Activated naive CD4-positive, alpha-beta T cell treated with anti-CD3 and anti-CD28 coated beads, Interleukin-2, amount 50 U/mL, for 24 hours (primary cell): ENCODE data around the gene HK1.
A peak's percentile ranks its signal among the peaks of the same experiment; 100 is the strongest.

ENCODE experiments used
- H3K27ac Mint-ChIP-seq: one replicate; pipeline ENCODE4 v1.8.0; 2021; ENCODE audit warnings: mild to moderate bottlenecking, mixed read lengths
- H3K27me3 Mint-ChIP-seq: one replicate; pipeline ENCODE4 v1.8.0; 2021; ENCODE audit warnings: mixed read lengths
- H3K36me3 Mint-ChIP-seq: one replicate; pipeline ENCODE4 v1.8.0; 2021; ENCODE audit warnings: mixed read lengths
- H3K4me1 Mint-ChIP-seq: one replicate; pipeline ENCODE4 v1.8.0; 2021; ENCODE audit warnings: mixed read lengths
- H3K4me3 Mint-ChIP-seq: one replicate; pipeline ENCODE4 v1.8.0; 2021; ENCODE audit warnings: mild to moderate bottlenecking, mixed read lengths
- H3K9me3 Mint-ChIP-seq: one replicate; pipeline ENCODE4 v1.8.0; 2021; ENCODE audit warnings: mixed read lengths

HK1 gene

DNA sequence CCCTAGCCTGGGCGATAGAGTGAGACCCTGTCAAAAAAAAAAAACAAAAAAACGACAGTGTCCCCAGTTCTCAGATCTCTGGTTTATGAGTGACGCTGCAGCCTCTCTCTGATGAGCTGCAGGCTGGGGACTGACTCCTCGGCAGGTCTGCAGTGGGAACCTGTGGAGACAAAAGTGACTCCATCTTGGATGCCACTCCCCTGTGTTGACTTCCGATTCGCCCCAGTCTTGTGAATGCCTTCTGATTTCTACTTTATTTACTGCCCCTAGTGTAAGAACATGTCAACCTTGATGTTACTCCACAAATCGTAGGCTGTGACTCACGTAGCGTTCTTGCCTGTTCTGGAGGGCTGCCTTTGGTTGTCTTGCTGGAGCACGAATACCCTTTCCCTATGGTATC lies 132.2 kb downstream of the HK1 start:
- no peaks in the 10 kb centered on the region for H3K27me3 Mint-ChIP-seq
- H3K4me3 Mint-ChIP-seq: no peak overlapping the region
- H3K27ac Mint-ChIP-seq: no peak overlapping the region
- peaks cover 17% of the 10 kb centered on the region for H3K4me1 Mint-ChIP-seq
- H3K9me3 Mint-ChIP-seq: no peaks in the 10 kb centered on the region
- H3K36me3 Mint-ChIP-seq: no peaks in the 10 kb centered on the region

DNA sequence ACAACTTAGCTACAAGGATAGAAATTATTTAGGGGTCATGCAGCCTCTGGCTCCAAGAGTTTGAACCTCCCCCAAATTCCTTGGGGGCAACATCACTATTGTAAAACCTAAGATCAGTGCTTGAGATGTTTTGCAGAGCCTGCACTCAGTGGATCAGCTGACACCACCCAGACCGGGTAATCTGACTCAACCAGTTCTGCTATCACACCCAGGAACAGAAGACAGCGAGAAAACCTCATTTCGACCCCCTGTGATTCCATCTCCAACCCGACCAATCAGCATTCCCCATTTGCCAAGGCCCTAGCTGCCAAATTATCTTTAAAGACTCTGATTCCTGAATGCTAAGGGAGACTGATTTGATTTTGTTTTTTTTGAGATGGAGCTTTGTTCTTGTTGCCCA lies 133.2 kb downstream of the HK1 start:
- no peaks in the 10 kb centered on the region for H3K9me3 Mint-ChIP-seq
- no peaks in the 10 kb centered on the region for H3K27me3 Mint-ChIP-seq
- H3K4me3 Mint-ChIP-seq: no peak overlapping the region
- H3K36me3 Mint-ChIP-seq: no peaks in the 10 kb centered on the region
- no peak overlapping the region for H3K27ac Mint-ChIP-seq
- peaks cover 17% of the 10 kb centered on the region for H3K4me1 Mint-ChIP-seq

DNA sequence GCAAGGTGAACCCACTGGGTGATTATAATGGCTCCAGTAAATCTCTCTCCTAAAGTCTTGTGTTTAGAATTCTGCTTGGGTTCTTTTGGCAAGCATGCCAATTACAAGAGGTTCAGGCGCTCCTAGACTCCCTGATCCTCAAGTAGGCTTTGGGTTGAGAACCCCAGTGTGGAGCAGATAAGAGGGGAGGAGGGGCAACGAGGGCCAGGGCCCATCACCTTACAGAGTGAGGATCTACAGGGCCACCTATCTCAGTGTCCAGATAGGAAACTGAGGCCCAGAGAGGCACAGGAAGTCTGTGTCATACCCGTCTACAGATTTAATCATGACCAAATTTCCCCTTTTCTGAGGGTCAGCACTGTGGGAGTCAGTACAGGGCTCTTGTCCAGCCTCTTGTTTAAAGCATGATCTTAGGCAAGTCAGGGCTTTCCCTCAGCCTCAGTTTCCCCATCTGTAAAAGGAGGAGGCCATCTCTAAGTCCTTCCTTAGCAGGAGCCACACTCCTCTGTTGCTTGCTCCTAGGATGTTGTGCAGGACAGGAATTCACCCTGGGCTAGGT lies 134.0 kb downstream of the HK1 start:
- no peak overlapping the region for H3K27ac Mint-ChIP-seq
- H3K9me3 Mint-ChIP-seq: no peaks in the 10 kb centered on the region
- peaks cover 17% of the 10 kb centered on the region for H3K4me1 Mint-ChIP-seq
- H3K36me3 Mint-ChIP-seq: no peaks in the 10 kb centered on the region
- no peak overlapping the region for H3K4me3 Mint-ChIP-seq
- no peaks in the 10 kb centered on the region for H3K27me3 Mint-ChIP-seq

DNA sequence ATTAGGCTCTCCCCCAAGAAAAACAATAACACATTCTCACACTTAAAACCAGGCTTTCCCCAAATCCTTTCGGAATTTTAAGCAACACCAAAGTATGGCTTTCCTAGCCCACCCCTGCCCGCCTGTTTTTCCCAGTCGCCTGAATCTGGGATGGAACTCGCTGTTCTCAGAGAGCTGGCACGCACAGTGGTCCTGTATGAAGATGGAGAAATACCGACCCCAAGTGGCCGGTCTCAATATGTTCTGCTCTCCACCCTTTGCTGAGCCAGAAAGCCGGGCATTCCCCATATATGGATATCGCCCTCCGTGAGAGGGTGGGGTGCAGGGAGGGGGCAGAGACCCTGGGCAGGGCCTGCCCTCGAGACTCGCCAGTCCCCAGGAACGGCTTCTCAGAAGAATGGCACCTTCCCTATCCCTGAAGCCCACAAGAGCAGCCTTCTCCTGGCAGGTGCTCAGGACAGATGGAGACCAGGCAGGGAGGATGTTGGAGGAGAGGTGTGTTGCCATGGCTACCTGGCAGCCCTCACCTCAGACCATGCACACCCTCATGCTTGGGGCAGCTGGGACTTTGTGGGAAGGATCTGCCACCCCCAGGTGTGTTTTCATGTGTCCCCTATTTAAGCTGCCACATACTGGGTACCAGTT lies 135.0 kb downstream of the HK1 start:
- no peaks in the 10 kb centered on the region for H3K36me3 Mint-ChIP-seq
- H3K27ac Mint-ChIP-seq: no peak overlapping the region
- no peaks in the 10 kb centered on the region for H3K9me3 Mint-ChIP-seq
- H3K4me3 Mint-ChIP-seq: no peak overlapping the region
- peaks cover 11% of the 10 kb centered on the region for H3K4me1 Mint-ChIP-seq
- H3K27me3 Mint-ChIP-seq: no peaks in the 10 kb centered on the region

DNA sequence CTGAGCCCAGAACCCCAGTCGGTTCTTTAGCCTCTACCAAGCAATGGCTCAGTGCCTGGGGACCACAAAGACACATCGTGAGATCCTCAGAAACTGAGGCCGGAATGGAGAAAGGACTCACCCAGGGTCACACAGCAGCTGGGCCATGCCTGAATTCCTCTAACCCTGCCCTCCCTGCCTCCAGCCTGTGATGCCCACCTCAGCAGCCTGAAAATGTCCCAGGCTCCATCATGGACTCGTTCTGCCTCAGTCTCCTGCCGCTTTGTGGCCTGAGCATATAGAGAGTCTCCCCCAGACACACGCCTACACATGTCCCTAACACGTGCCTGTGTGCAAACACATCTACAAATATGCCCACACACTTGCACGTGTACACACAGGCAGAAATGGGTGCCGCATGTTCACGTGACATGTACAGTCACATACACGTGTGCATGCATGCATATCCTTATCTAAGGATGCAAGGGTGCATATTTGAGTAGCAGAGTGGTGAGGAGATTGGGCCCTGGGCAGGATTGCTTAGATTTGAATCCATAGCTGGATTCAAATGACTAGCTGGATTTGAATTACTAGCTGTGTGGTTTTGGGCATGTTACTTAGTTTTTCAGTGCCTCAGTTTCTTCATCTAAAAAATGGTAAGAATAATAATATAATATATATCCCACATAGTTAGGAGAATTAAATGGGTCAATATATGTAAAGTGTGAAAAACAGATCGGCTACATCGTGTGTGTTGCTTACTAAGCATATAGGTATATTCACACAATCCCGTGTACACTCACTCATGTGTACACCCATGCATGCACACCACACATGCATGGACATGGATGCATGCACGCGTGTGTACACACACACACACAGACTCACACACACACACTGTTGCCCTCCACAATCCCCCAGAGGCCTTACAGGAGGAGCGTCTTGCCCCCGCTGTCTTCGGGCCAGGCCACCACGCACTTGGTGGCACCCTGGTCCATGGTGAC lies 136.0 kb downstream of the HK1 start:
- Mint-ChIP-seq H3K27ac (no peak overlapping the region), H3K36me3 (no peaks in the 10 kb centered on the region), H3K9me3 (no peaks in the 10 kb centered on the region), H3K4me1 (peaks cover 2% of the 10 kb centered on the region), H3K27me3 (no peaks in the 10 kb centered on the region), H3K4me3 (no peak overlapping the region)

DNA sequence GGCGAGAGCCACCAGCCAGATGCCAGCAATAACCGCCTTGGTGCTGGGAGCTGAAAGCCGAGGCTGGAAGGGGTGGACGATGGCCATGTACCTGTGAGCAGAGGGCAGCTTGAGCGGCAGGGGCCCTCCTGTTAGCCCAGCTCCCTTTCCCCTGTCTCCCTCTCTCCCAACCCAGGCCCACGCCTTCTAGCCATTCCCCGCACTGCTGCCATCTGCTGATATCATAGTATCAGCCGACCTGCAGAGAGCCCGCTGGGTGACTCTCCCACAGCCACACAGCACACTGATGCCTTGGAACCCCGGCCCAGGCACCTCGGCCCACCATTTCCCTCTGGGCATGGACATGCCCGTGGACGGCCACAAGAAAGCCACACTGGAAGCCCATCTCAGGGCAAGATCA lies 136.8 kb downstream of the HK1 start:
- Mint-ChIP-seq H3K9me3 (no peaks in the 10 kb centered on the region), H3K27me3 (no peaks in the 10 kb centered on the region), H3K27ac (no peak overlapping the region), H3K36me3 (no peaks in the 10 kb centered on the region), H3K4me3 (no peak overlapping the region), H3K4me1 (no peaks in the 10 kb centered on the region)

DNA sequence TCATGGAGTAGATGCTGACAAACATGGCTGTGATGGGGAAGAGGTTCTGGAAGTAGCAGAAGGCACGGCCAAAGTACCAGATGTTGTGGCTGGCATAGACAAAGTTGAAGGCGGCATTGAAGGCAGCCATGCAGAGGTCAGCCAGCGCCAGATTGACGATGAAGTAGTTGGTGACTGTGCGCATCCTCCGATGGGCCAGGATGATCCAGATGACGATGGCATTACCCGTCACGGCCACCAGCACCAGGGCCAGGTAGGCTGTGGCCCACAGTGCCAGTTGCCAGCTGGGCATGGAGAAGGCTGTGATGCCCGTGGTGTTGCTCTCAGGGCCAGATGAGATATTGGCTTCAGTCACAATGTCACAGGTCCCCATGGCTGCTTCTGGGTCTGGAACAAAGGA lies 137.7 kb downstream of the HK1 start:
- H3K9me3 Mint-ChIP-seq: no peaks in the 10 kb centered on the region
- no peaks in the 10 kb centered on the region for H3K4me1 Mint-ChIP-seq
- H3K36me3 Mint-ChIP-seq: no peaks in the 10 kb centered on the region
- no peak overlapping the region for H3K27ac Mint-ChIP-seq
- H3K4me3 Mint-ChIP-seq: no peak overlapping the region
- H3K27me3 Mint-ChIP-seq: no peaks in the 10 kb centered on the region

DNA sequence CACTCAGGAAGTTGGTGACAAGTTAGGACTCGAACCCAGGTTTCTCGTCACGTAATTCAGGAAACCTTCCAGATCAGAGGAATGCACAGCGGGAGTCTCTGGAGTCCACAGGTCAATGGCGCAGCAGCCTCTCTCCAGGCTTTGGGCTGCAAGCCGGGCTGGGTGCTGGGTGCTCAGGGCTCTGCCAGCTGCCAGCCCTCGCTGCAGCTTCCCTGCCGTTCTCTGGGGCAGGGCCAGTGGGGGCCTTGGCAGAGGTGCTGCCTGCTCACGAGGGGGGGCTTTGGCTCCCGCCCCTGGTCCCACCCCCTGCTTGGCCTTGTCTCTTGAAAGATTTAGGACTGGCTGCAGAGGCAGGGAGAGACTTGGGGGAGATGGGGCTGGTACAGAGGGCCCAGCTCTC lies 138.4 kb downstream of the HK1 start, which contains the start of gene TACR2:
TSS of gene TACR2 (minus strand) at position 224 of the 400 bp plus-strand sequence. CDS start 595 bp downstream, outside the sequence.
- H3K36me3 Mint-ChIP-seq: no peaks in the 10 kb centered on the region
- H3K27me3 Mint-ChIP-seq: no peaks in the 10 kb centered on the region
- no peaks in the 10 kb centered on the region for H3K9me3 Mint-ChIP-seq
- peaks cover under 1% of the 10 kb centered on the region for H3K4me1 Mint-ChIP-seq
- no peak within 1 kb of the TSS for H3K4me3 Mint-ChIP-seq
- no peak within 1 kb of the TSS for H3K27ac Mint-ChIP-seq

DNA sequence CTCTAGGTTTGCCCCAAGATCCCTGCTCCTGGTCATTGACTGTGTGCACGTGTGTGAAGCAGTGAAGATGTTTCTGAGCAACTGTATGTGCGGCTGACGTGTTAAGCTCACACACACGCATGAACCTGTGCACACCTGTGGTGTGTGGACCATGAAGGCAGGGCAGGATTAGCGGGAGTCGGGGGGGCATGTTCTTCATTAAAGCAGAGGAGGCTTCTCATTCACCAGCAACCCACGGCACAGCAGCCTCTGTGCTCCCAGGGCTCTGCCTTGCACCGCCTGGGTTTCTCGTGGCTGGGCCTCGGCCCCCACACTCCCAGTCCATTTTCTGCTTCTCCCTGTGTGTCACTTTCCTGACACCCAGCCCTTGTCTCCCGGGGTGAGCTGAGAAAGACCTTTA lies 139.2 kb downstream of the HK1 start:
- H3K4me1 Mint-ChIP-seq: peaks cover 7% of the 10 kb centered on the region
- H3K27ac Mint-ChIP-seq: no peak overlapping the region
- H3K36me3 Mint-ChIP-seq: no peaks in the 10 kb centered on the region
- H3K27me3 Mint-ChIP-seq: no peaks in the 10 kb centered on the region
- no peaks in the 10 kb centered on the region for H3K9me3 Mint-ChIP-seq
- no peak overlapping the region for H3K4me3 Mint-ChIP-seq

DNA sequence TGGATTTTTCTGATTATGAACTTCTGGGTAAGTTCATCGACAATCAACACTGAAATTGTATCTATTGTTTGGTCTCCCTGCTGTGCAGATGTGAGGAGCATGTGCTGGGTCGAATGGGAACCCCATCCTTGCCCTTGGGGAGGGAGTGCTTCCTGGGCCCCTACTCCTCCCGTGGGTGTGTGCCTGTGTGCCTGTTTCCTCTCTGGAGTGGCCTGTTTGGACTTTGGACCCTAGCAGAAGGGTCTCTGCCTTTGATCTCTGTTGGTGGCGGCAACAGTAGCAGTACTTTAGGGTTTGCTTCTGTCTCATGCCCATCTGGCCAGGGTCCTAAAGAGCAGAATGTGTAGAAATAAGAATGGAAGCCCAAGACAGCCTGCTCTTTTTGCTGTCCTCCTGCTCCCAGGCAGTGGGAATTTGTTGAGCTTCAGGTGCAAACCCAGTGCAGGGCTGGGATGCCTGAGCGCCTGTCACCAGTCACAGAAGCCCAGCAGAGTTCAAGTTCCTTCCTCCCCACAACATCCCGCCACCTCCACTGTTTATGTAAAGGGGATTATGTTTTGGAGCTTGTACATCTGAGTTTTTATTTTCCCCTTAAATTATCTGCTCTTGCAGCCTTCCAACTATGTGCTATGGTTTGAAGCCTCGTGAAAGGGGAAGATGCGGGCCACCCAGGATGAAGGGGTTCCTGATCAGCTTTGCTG lies 139.9 kb downstream of the HK1 start:
- H3K9me3 Mint-ChIP-seq: no peaks in the 10 kb centered on the region
- no peak overlapping the region for H3K4me3 Mint-ChIP-seq
- H3K27me3 Mint-ChIP-seq: no peaks in the 10 kb centered on the region
- H3K36me3 Mint-ChIP-seq: no peaks in the 10 kb centered on the region
- H3K27ac Mint-ChIP-seq: no peak overlapping the region
- peaks cover 10% of the 10 kb centered on the region for H3K4me1 Mint-ChIP-seq

DNA sequence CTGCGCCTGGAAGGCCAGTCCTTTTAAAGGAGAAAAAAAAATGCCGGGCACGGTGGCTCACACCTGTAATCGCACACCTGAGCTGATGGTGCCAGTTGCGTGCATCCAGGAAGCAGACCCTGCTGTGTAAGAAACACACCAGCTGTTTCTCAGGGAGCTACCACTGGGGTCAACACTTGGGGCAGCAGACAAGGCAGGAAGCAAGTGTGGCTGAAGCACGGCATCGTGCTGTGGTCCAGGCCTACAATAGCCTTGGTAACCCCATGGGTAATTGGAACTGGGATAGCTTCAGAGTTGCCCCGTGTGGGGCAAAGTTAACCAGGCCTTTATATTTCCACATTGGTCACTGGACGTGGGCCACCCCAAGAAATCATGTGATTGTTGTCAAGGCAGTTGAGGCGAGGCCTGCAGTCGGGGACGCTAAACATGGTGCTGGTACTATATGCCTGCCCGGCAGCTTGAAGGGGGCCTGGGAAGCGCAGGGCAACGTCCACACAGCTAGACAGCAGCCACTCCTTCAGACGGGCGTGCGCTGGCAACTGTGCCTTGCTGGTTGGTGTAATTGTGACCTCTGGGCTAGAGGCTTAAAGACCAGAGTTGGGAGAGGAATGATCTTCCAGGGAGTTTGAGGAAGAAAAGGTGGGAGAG lies 140.9 kb downstream of the HK1 start:
- peak overlapping the region; percentile 36 for H3K27ac Mint-ChIP-seq
- H3K4me3 Mint-ChIP-seq: no peak overlapping the region
- peaks cover 18% of the 10 kb centered on the region for H3K4me1 Mint-ChIP-seq
- H3K9me3 Mint-ChIP-seq: no peaks in the 10 kb centered on the region
- H3K36me3 Mint-ChIP-seq: no peaks in the 10 kb centered on the region
- H3K27me3 Mint-ChIP-seq: no peaks in the 10 kb centered on the region

DNA sequence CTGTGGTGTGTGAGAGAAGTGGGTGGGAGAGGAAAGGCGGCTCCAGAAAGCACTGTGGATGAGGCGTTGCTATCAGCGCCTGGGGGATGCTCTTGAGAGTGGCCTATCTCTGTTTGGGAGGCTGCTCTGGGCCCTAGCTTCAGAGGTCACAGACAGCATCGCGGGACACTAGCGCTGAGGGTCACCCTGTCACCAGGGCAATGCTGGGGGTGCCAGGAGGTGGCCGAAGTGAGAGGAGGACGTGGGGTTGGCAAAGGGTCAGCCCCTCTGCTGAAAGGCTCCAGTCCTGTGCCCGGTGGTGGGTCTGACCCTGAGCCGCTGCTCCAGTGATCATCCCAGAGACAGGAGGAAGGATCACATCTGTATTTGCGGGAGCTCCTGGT lies 141.4 kb downstream of the HK1 start:
- no peaks in the 10 kb centered on the region for H3K27me3 Mint-ChIP-seq
- H3K4me3 Mint-ChIP-seq: no peak overlapping the region
- peaks cover 21% of the 10 kb centered on the region for H3K4me1 Mint-ChIP-seq
- no peaks in the 10 kb centered on the region for H3K9me3 Mint-ChIP-seq
- H3K27ac Mint-ChIP-seq: peak overlapping the region; percentile 36
- H3K36me3 Mint-ChIP-seq: no peaks in the 10 kb centered on the region

DNA sequence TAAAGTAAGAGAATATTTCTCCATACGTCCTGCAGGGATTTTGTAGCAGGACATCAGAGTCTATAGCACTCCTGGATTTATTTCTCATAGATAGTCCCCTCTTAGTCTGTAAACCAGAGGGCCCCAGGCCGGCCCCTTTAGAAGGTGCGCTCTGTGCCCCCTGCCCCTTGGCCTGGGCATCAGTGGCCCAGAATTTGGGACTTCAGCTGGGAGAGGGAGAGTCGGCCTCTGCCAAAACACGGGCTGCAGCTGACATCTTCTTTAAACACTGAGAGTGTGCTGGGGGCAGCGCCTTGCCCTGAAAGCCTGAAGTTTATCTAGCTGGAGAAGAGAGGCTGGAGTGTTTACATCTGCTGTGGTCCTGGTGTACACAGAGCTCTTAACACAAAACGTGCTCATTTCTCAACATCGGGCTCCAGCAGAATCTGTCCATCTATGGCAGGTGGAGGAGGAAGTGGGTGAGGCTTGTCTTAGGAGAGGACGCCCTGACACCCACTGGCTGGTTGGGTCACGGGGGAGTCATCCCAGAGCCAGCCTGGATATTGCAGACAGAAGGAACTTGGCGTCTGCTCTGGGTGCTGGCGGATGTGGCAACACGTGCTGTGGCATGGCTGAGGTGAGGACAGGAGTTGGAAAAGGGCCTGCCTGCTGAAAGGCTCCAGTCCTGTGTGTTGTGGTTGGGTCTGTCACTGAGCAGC lies 143.5 kb downstream of the HK1 start:
- Mint-ChIP-seq H3K9me3 (no peaks in the 10 kb centered on the region), H3K27me3 (no peaks in the 10 kb centered on the region), H3K4me1 (peaks cover 42% of the 10 kb centered on the region), H3K36me3 (no peaks in the 10 kb centered on the region), H3K27ac (peak overlapping the region; percentile 2), H3K4me3 (no peak overlapping the region)

DNA sequence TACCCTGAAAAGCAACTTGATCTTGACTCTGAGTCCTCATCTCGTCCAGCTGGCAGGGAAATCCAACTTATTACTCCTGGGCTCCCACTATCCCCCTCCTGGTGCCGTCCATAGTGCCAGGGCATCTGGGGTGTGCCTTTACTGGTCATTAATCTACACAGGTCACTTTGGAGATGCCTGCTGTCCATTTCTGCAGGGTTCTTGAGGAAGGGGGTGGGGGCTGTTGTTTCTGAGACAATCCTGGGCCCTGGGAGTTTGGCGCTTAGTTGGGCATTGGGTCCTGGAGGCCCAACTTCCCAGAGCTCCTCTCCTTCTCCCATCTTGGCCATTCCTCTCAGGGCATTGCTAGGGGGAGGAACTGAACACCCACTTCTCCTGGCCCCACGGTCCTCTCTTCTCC lies 144.4 kb downstream of the HK1 start:
- Mint-ChIP-seq H3K36me3 (no peaks in the 10 kb centered on the region), H3K9me3 (no peaks in the 10 kb centered on the region), H3K4me1 (peaks cover 48% of the 10 kb centered on the region), H3K27me3 (no peaks in the 10 kb centered on the region), H3K27ac (no peak overlapping the region), H3K4me3 (no peak overlapping the region)

DNA sequence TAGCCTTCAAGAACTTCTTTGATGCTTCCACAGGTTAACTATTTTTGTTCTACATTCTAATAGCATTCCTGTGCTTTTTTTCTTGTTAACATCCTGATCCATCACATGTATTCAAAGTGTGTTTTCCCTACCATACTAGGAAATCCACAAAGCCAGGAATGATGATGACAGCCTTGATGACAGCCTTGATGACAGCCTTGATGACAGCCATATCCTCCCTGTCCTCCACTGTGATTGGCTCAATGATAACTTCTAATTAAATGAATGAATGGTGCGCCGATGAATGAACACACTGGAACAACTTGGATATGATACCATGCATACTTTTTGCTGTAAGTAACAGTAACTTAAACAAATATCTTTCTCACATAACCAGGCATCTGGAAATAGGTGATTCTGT lies 146.7 kb downstream of the HK1 start:
- Mint-ChIP-seq H3K9me3 (no peaks in the 10 kb centered on the region), H3K4me1 (peaks cover 54% of the 10 kb centered on the region), H3K27ac (peak overlapping the region; percentile 23), H3K27me3 (no peaks in the 10 kb centered on the region), H3K4me3 (no peak overlapping the region), H3K36me3 (no peaks in the 10 kb centered on the region)
